GM18499 (cell line): ENCODE data around the gene NAA11.
"Not testable (repeated sequence)": the region's sequence is repeated elsewhere in the genome, so short reads cannot be mapped to it uniquely, and the experiment has no call there.

Experiments
- ATAC-seq: cut with Tn5 transposase; IDR thresholded peaks from one replicate; pipeline ENCODE4 v1.9.1; 2021; ENCODE audit warnings: moderate number of reproducible peaks; ENCODE audit not compliant: insufficient read depth, unreplicated experiment

The NAA11 gene

GRCh38 chr4:79311279-79311678, 14.6 kb downstream of the NAA11 start:
- ATAC-seq: no peak

GRCh38 chr4:79308971-79309370, 16.9 kb downstream of the NAA11 start:
- ATAC-seq: no peak

GRCh38 chr4:79308137-79308536, 17.7 kb downstream of the NAA11 start:
- no peak for ATAC-seq

- no peak for ATAC-seq
These were observed 19.1 kb downstream of the NAA11 start for GRCh38 chr4:79306795-79307194.

- no peak for ATAC-seq
These were observed 25.6 kb downstream of the NAA11 start for GRCh38 chr4:79300280-79300679.

GRCh38 chr4:79298484-79298883, 27.4 kb downstream of the NAA11 start:
- no peak for ATAC-seq

- no peak for ATAC-seq
These were observed 27.8 kb downstream of the NAA11 start for GRCh38 chr4:79298027-79298426.

- ATAC-seq: no peak
These were observed 28.4 kb downstream of the NAA11 start for GRCh38 chr4:79297479-79297878.

- ATAC-seq: no peak
These were observed 29.0 kb downstream of the NAA11 start for GRCh38 chr4:79296768-79297428.

- ATAC-seq: no peak
These were observed 30.8 kb downstream of the NAA11 start for GRCh38 chr4:79295086-79295485.

GRCh38 chr4:79294064-79294463, 31.8 kb downstream of the NAA11 start:
- no peak for ATAC-seq

GRCh38 chr4:79292008-79292407, 33.9 kb downstream of the NAA11 start:
- no peak for ATAC-seq

- ATAC-seq: no peak
These were observed 35.5 kb downstream of the NAA11 start for GRCh38 chr4:79290376-79290775.

- no peak for ATAC-seq
These were observed 37.7 kb downstream of the NAA11 start for GRCh38 chr4:79288185-79288584.

- ATAC-seq: no peak
These were observed 38.1 kb downstream of the NAA11 start for GRCh38 chr4:79287718-79288117.

- ATAC-seq: no peak
These were observed 38.8 kb downstream of the NAA11 start for GRCh38 chr4:79287076-79287475.

GRCh38 chr4:79281566-79282359, 44.1 kb downstream of the NAA11 start:
- no peak for ATAC-seq

- ATAC-seq: not testable (repeated sequence)
These were observed 48.4 kb downstream of the NAA11 start for GRCh38 chr4:79277467-79277866.

- no peak for ATAC-seq
These were observed 51.9 kb downstream of the NAA11 start for GRCh38 chr4:79273915-79274314.

GRCh38 chr4:79272761-79273160, 53.1 kb downstream of the NAA11 start:
- no peak for ATAC-seq

- no peak for ATAC-seq
These were observed 53.7 kb downstream of the NAA11 start for GRCh38 chr4:79272126-79272525.

- no peak for ATAC-seq
These were observed 58.2 kb downstream of the NAA11 start for GRCh38 chr4:79267671-79268070.
